ENCODE results near the gene ANAPC5.
"Not testable (repeated sequence)": the region's sequence is repeated elsewhere in the genome, so short reads cannot be mapped to it uniquely, and the experiment has no call there.

Gene ANAPC5

DNA sequence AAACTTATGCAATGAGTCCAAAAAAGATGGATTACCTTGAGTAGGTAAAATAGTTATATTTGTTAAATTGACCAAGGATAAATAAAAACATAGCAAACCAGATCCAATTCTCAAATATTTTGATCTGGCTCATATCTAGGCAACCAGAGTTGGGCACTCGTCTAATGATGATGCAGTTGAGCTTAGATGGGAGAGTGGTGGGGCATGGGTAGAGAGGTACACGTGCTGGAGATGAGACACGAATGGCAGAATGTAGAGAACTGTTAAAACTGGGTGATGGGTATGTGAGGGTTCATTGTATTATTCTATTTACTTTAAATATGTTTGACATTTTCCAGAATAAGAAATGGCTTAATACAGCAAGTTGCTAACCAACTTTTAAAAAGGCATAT, 40.1 kb upstream of the ANAPC5 start:
- H3K9me3 ChIP-seq (ENCODE audit: control extremely low read depth in 1 of 5, control insufficient read depth in 4 of 5, insufficient read depth in 2 of 5, low read depth in 1 of 5, low read length in 4 of 5): no peaks in the 10 kb centered on the region
- CTCF ChIA-PET: interaction anchor here (0.9 to 1.7 kb wide), 2 partner anchors 7 to 51 kb away, joined by 3 to 4 read pairs; partner anchors contain the start of gene RNF34
- no peak overlapping the region for H3K27ac ChIP-seq (ENCODE audit: insufficient read depth in 1 of 2, low read depth in 1 of 2, low read length in 2 of 2, poor library complexity in 1 of 2, severe bottlenecking in 2 of 2)
- 92% methylated on average over 2 of the region's 3 CpGs for WGBS (ENCODE audit: insufficient coverage)
- H3K4me3 ChIP-seq (ENCODE audit: control insufficient read depth in 1 of 7, extremely low read depth in 1 of 7, insufficient read depth in 4 of 7, low read depth in 2 of 7, low read length in 6 of 7): no peak overlapping the region
- no peaks in the 10 kb centered on the region for H3K27me3 ChIP-seq (replicated peaks in 2 of 5; ENCODE audit: control insufficient read depth in 4 of 5, insufficient read depth in 5 of 5, low read length in 4 of 5)
- POLR2A ChIA-PET: interaction anchor here (0.7 kb wide), 1 partner anchor 9 kb away, joined by 4 read pairs; no protein-coding TSS in a partner anchor
- H3K36me3 ChIP-seq (ENCODE audit: control insufficient read depth in 4 of 4, insufficient read depth in 4 of 4, low read length in 3 of 4): no peaks in the 10 kb centered on the region
- H3K4me1 ChIP-seq (ENCODE audit: control extremely low read depth in 1 of 4, control insufficient read depth in 4 of 4, insufficient read depth in 4 of 4, low read length in 3 of 4): peaks cover 0 to 13% (median 8%) of the 10 kb centered on the region in 4 experiments
- no peak for DNase-seq

DNA sequence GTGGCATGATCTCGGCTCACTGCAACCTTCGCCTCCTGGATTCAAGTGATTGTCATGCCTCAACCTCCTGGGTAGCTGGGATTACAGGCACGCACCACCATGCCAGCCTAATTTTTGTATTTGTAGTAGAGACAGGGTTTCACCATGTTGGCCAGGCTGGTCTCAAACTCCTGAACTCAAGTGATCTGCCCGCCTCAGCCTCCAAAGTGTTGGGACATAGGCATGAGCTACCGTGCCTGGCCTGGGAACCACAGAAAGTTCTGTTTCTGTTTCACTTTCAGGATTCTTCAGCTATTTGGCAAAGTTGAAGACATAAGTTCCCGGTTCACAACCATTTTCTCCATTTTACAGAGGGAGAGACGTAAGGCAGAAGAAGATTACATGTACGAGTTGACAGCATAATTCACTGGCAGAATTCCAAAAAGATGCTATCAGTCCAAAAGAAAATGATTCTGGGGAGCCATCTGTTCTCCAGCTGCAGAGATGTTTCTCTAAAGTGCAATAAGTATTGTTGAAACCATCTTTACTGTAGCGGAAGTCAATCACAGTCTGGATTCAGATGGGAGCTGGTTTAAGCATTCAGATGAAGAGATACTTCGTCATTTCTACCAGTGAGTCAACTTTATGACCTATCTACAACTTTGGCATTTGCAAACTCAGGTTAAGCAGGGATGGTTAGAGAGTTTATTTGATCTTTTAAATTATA, 39.6 kb upstream of the ANAPC5 start:
- ChIA-PET CTCF (interaction anchor here (0.9 to 1.7 kb wide), 2 partner anchors 8 to 51 kb away, joined by 3 to 4 read pairs; partner anchors contain the start of gene RNF34), POLR2A (interaction anchor here (0.7 kb wide), 1 partner anchor 10 kb away, joined by 4 read pairs; no protein-coding TSS in a partner anchor)
- 56% methylated on average over 9 of the region's 10 CpGs for WGBS (ENCODE audit: insufficient coverage)
- Histone ChIP-seq H3K36me3 (ENCODE audit: control insufficient read depth in 4 of 4, insufficient read depth in 4 of 4, low read length in 3 of 4) (no peaks in the 10 kb centered on the region), H3K4me3 (ENCODE audit: control insufficient read depth in 1 of 7, extremely low read depth in 1 of 7, insufficient read depth in 4 of 7, low read depth in 2 of 7, low read length in 6 of 7) (peak overlapping the region in 3 of 7 experiments; percentile 20 to 54 (median 27)), H3K4me1 (ENCODE audit: control extremely low read depth in 1 of 4, control insufficient read depth in 4 of 4, insufficient read depth in 4 of 4, low read length in 3 of 4) (peaks cover 0 to 13% (median 8%) of the 10 kb centered on the region in 4 experiments), H3K27me3 (replicated peaks in 2 of 5; ENCODE audit: control insufficient read depth in 4 of 5, insufficient read depth in 5 of 5, low read length in 4 of 5) (no peaks in the 10 kb centered on the region), H3K27ac (ENCODE audit: insufficient read depth in 1 of 2, low read depth in 1 of 2, low read length in 2 of 2, poor library complexity in 1 of 2, severe bottlenecking in 2 of 2) (peak overlapping the region in 1 of 2 experiments; percentile 27), H3K9me3 (ENCODE audit: control extremely low read depth in 1 of 5, control insufficient read depth in 4 of 5, insufficient read depth in 2 of 5, low read depth in 1 of 5, low read length in 4 of 5) (no peaks in the 10 kb centered on the region)
- DNase-seq: peak; percentile 40 to 80 (median 77)

DNA sequence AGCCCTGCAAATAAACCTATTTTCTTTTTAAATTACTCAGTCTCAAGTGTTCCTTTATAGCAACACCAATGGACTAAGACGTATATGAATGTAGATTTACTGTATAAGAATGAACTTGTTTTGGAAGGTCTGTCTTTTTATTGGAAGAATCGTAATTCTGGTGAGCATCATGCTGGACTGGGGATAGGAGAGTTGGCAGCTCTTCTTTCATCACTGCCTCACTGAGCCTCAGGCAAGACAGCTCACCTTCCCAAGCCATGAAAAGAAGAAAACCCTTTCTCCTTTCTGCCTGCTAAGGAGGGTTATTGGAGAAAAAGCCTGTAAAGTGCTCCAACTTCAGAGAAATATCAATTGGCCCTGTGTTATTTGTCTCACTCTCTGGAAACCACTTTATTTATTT, 38.6 kb upstream of the ANAPC5 start:
- Histone ChIP-seq H3K4me1 (ENCODE audit: control extremely low read depth in 1 of 4, control insufficient read depth in 4 of 4, insufficient read depth in 4 of 4, low read length in 3 of 4) (peaks cover 0 to 13% (median 8%) of the 10 kb centered on the region in 4 experiments), H3K27ac (ENCODE audit: insufficient read depth in 1 of 2, low read depth in 1 of 2, low read length in 2 of 2, poor library complexity in 1 of 2, severe bottlenecking in 2 of 2) (no peak overlapping the region), H3K4me3 (ENCODE audit: control insufficient read depth in 1 of 7, extremely low read depth in 1 of 7, insufficient read depth in 4 of 7, low read depth in 2 of 7, low read length in 6 of 7) (no peak overlapping the region), H3K9me3 (ENCODE audit: control extremely low read depth in 1 of 5, control insufficient read depth in 4 of 5, insufficient read depth in 2 of 5, low read depth in 1 of 5, low read length in 4 of 5) (no peaks in the 10 kb centered on the region), H3K36me3 (ENCODE audit: control insufficient read depth in 4 of 4, insufficient read depth in 4 of 4, low read length in 3 of 4) (no peaks in the 10 kb centered on the region), H3K27me3 (replicated peaks in 2 of 5; ENCODE audit: control insufficient read depth in 4 of 5, insufficient read depth in 5 of 5, low read length in 4 of 5) (no peaks in the 10 kb centered on the region)
- ChIA-PET CTCF (interaction anchor here (1.7 kb wide), 1 partner anchor 52 kb away, joined by 4 read pairs; no protein-coding TSS in a partner anchor), POLR2A (interaction anchor here (0.6 kb wide), 1 partner anchor 60 kb away, joined by 5 read pairs; no protein-coding TSS in a partner anchor)
- WGBS (ENCODE audit: insufficient coverage): no CpG with 5 or more reads among the region's 2 CpGs
- no peak for DNase-seq

DNA sequence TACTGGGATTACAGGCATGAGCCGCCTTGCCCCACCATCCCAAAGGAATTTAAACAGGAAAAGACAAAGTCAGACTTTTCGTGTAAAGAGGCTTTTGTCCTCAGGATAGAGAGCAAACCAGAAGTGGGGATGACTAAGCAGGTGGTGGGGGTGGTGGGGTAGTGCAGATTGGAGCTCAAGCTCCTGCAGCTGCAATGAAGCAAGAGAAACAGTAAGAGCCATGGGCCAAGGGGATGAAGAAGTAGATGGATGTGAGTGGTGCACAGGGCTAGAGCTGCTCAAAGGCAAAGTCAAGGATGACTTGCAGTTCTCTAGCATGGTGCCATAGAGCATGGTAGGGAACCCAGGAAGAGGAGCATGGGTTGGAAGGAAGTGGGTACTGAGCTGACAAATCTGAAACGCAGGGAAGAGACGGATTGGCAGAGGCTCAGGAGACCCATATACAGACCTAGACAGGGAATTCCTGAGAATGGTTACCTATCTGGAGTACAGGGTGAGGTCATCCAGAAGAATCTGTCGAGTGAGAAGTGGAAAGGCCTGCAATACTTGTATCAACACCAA, 36.3 kb upstream of the ANAPC5 start:
- CTCF ChIA-PET: no interaction called here
- Histone ChIP-seq H3K27ac (ENCODE audit: insufficient read depth in 1 of 2, low read depth in 1 of 2, low read length in 2 of 2, poor library complexity in 1 of 2, severe bottlenecking in 2 of 2) (no peak overlapping the region), H3K4me3 (ENCODE audit: control insufficient read depth in 1 of 7, extremely low read depth in 1 of 7, insufficient read depth in 4 of 7, low read depth in 2 of 7, low read length in 6 of 7) (no peak overlapping the region), H3K9me3 (ENCODE audit: control extremely low read depth in 1 of 5, control insufficient read depth in 4 of 5, insufficient read depth in 2 of 5, low read depth in 1 of 5, low read length in 4 of 5) (no peaks in the 10 kb centered on the region), H3K27me3 (replicated peaks in 2 of 5; ENCODE audit: control insufficient read depth in 4 of 5, insufficient read depth in 5 of 5, low read length in 4 of 5) (no peaks in the 10 kb centered on the region), H3K36me3 (ENCODE audit: control insufficient read depth in 4 of 4, insufficient read depth in 4 of 4, low read length in 3 of 4) (no peaks in the 10 kb centered on the region), H3K4me1 (ENCODE audit: control extremely low read depth in 1 of 4, control insufficient read depth in 4 of 4, insufficient read depth in 4 of 4, low read length in 3 of 4) (peaks cover 0 to 13% (median 8%) of the 10 kb centered on the region in 4 experiments)
- WGBS (ENCODE audit: insufficient coverage): 43% methylated on average over 5 of the region's 5 CpGs
- peak; percentile 27 to 78 (median 74) for DNase-seq
- POLR2A ChIA-PET: interaction anchor here (0.6 kb wide), 1 partner anchor 37 kb away, joined by 7 read pairs; the partner anchor contains the start of gene ANAPC5

DNA sequence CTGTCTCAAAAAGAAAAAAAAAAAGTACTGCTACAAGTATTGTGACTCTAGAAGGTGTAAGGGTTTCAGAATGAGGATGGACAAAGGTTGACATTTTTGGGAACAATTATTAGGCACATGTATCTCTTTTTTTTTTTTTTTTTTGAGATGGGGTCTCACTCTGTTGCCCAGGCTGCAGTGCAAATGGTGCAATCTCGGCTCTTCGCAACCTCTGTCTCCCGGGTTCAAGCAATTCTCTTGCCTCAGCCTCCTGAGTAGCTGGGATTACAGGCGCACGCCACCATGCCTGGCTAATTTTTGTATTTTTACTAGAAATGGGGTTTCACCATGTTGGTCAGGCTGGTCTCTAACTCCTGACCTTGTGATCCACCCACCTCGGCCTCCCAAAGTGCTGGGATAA, 32.7 kb upstream of the ANAPC5 start:
- DNase-seq; H3K4me3 ChIP-seq (ENCODE audit: control insufficient read depth in 1 of 7, extremely low read depth in 1 of 7, insufficient read depth in 4 of 7, low read depth in 2 of 7, low read length in 6 of 7); H3K4me1 ChIP-seq (ENCODE audit: control extremely low read depth in 1 of 4, control insufficient read depth in 4 of 4, insufficient read depth in 4 of 4, low read length in 3 of 4); H3K9me3 ChIP-seq (ENCODE audit: control extremely low read depth in 1 of 5, control insufficient read depth in 4 of 5, insufficient read depth in 2 of 5, low read depth in 1 of 5, low read length in 4 of 5); H3K27ac ChIP-seq (ENCODE audit: insufficient read depth in 1 of 2, low read depth in 1 of 2, low read length in 2 of 2, poor library complexity in 1 of 2, severe bottlenecking in 2 of 2); H3K27me3 ChIP-seq (replicated peaks in 2 of 5; ENCODE audit: control insufficient read depth in 4 of 5, insufficient read depth in 5 of 5, low read length in 4 of 5); POLR2A ChIA-PET; H3K36me3 ChIP-seq (ENCODE audit: control insufficient read depth in 4 of 4, insufficient read depth in 4 of 4, low read length in 3 of 4): not testable (repeated sequence)
- WGBS (ENCODE audit: insufficient coverage): no CpG with 5 or more reads among the region's 6 CpGs
- CTCF ChIA-PET: interaction anchor here (0.6 to 1.4 kb wide), 3 partner anchors 9 to 1224 kb away, joined by 3 to 4 read pairs (median 3); no protein-coding TSS in a partner anchor

DNA sequence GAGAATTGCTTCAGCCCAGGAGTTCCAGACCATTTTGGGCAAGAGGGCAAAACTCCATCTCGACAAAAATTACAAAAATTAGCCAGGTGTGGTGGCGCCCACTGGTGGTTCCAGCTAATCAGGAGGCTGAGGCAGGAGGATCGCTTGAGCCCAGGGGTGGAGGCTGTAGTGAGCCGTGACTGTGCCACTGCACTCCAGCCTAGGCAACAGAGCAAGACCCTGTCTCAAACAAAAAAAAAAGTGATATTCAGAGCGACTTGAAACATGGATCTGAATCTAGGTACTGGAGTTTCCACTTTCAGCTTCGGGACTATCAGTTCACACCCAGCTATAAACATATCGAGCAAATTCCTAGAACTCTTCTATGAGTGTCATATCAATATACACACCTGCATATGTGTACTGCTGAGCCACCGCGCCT, 31.4 kb upstream of the ANAPC5 start:
- peaks cover 0 to 5% (median 4%) of the 10 kb centered on the region in 4 experiments for H3K4me1 ChIP-seq (ENCODE audit: control extremely low read depth in 1 of 4, control insufficient read depth in 4 of 4, insufficient read depth in 4 of 4, low read length in 3 of 4)
- POLR2A ChIA-PET: no interaction called here

DNA sequence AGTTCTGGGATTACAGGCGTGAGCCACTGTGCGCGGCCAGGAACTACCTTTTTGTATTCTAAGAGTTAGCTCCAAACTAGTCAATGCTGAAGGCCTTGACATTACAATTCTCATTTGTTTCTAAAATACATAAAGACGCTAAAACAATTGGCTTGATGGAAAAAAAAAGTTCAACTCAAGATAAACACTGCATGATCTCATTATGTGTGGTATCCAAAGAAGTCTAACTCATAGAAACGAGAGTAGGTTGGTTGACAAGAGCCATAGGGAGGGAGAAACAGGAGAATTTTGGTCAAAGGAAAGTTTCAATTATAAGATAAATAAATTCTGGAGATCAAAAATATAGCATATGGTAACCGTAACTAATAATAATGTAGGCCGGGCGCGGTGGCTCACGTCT, 27.7 kb upstream of the ANAPC5 start:
- CTCF ChIA-PET: no interaction called here
- Histone ChIP-seq H3K36me3 (ENCODE audit: control insufficient read depth in 4 of 4, insufficient read depth in 4 of 4, low read length in 3 of 4) (no peaks in the 10 kb centered on the region), H3K27me3 (replicated peaks in 2 of 5; ENCODE audit: control insufficient read depth in 4 of 5, insufficient read depth in 5 of 5, low read length in 4 of 5) (no peaks in the 10 kb centered on the region), H3K4me3 (ENCODE audit: control insufficient read depth in 1 of 7, extremely low read depth in 1 of 7, insufficient read depth in 4 of 7, low read depth in 2 of 7, low read length in 6 of 7) (no peak overlapping the region), H3K4me1 (ENCODE audit: control extremely low read depth in 1 of 4, control insufficient read depth in 4 of 4, insufficient read depth in 4 of 4, low read length in 3 of 4) (no peaks in the 10 kb centered on the region), H3K9me3 (ENCODE audit: control extremely low read depth in 1 of 5, control insufficient read depth in 4 of 5, insufficient read depth in 2 of 5, low read depth in 1 of 5, low read length in 4 of 5) (no peaks in the 10 kb centered on the region), H3K27ac (ENCODE audit: insufficient read depth in 1 of 2, low read depth in 1 of 2, low read length in 2 of 2, poor library complexity in 1 of 2, severe bottlenecking in 2 of 2) (no peak overlapping the region)
- DNase-seq: no peak
- POLR2A ChIA-PET: interaction anchor here (0.7 kb wide), 1 partner anchor 82 kb away, joined by 5 read pairs; no protein-coding TSS in a partner anchor
- 96% methylated on average over 7 of the region's 10 CpGs for WGBS (ENCODE audit: insufficient coverage)

More for the DNA sequence above, 31.4 kb upstream of the ANAPC5 start:
- DNase-seq: no peak
- CTCF ChIA-PET: interaction anchor here (1.2 to 1.8 kb wide), 4 partner anchors 14 to 43 kb away, joined by 3 to 5 read pairs (median 4); no protein-coding TSS in a partner anchor
- no peaks in the 10 kb centered on the region for H3K9me3 ChIP-seq (ENCODE audit: control extremely low read depth in 1 of 5, control insufficient read depth in 4 of 5, insufficient read depth in 2 of 5, low read depth in 1 of 5, low read length in 4 of 5)
- H3K36me3 ChIP-seq (ENCODE audit: control insufficient read depth in 4 of 4, insufficient read depth in 4 of 4, low read length in 3 of 4): no peaks in the 10 kb centered on the region
- H3K27me3 ChIP-seq (replicated peaks in 2 of 5; ENCODE audit: control insufficient read depth in 4 of 5, insufficient read depth in 5 of 5, low read length in 4 of 5): no peaks in the 10 kb centered on the region
- H3K27ac ChIP-seq (ENCODE audit: insufficient read depth in 1 of 2, low read depth in 1 of 2, low read length in 2 of 2, poor library complexity in 1 of 2, severe bottlenecking in 2 of 2): no peak overlapping the region
- 92% methylated on average over 9 of the region's 9 CpGs for WGBS (ENCODE audit: insufficient coverage)
- no peak overlapping the region for H3K4me3 ChIP-seq (ENCODE audit: control insufficient read depth in 1 of 7, extremely low read depth in 1 of 7, insufficient read depth in 4 of 7, low read depth in 2 of 7, low read length in 6 of 7)
